Measurements from ENCODE around the gene EVA1B.

The EVA1B gene

DNA sequence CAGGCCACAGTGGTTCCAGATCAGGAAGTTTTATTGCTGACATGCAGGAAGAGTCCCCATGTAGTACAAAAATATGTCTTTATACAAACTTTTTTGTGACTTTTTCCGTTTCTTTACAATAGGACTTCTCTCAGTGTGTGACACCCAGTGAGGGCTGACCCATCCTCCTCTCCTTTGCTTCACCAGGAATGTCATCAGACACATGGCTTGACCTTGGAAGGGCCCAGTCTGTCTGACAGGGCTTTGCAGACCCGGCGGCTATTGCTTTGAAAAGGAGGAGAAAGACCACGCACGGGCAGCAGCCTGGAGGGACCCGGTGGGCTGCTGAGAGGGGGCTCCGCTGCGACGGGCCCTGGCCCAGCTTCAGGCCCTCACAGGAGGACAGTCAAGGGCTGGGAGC, 16.2 kb upstream of the EVA1B start:
- no peak overlapping the region for H3K4me3 ChIP-seq (ENCODE audit: low read depth, low read length)
- TF ChIP-seq, protein P1, sequence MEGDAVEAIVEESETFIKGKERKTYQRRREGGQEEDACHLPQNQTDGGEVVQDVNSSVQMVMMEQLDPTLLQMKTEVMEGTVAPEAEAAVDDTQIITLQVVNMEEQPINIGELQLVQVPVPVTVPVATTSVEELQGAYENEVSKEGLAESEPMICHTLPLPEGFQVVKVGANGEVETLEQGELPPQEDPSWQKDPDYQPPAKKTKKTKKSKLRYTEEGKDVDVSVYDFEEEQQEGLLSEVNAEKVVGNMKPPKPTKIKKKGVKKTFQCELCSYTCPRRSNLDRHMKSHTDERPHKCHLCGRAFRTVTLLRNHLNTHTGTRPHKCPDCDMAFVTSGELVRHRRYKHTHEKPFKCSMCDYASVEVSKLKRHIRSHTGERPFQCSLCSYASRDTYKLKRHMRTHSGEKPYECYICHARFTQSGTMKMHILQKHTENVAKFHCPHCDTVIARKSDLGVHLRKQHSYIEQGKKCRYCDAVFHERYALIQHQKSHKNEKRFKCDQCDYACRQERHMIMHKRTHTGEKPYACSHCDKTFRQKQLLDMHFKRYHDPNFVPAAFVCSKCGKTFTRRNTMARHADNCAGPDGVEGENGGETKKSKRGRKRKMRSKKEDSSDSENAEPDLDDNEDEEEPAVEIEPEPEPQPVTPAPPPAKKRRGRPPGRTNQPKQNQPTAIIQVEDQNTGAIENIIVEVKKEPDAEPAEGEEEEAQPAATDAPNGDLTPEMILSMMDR (IDR thresholded peaks at IDR 0.05; ENCODE audit: borderline replicate concordance, insufficient read depth, low read depth, low read length) = no peak

DNA sequence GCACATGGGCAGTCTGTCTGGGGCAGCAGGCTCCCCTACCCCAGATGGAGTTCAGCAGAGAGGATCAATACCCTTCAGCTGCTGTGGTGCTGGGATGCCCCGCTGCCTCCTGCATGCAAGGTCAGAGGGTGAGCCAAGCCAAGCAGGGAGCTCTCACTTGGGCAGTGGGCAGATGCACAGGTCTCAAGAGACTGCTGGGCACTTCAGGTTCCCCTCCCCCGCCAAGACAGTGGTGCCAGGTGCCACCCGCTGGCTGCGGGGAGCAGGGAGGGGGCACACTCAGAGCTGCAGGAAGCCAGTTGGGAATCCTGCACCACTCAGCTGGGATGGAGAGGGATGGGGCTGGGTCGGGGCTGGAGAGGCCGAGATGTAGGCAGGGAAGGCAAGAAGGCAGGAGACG, 15.8 kb upstream of the EVA1B start:
- H3K4me3 ChIP-seq (ENCODE audit: low read depth, low read length) = no peak overlapping the region
- TF ChIP-seq, protein P1 (IDR thresholded peaks at IDR 0.05; ENCODE audit: borderline replicate concordance, insufficient read depth, low read depth, low read length) = no peak

DNA sequence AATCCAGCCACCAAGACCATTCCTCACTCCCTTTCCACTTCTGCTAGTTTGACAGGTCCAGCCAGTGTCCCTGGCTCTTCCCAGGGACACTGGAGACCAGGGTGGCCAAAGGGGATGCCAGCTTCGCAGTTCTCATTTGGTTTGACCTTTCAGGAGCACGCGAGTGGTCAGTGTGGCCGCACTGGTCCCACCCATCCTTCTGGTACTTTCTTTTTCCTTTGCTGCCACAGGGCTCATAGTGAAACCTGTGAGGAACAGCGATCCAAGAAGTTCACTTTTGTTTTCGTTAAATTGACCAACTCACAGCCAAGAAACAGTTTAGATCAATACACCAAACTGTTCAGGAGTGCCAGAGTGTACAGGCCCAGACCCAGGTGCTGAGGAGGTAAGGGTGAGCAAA, 14.4 kb upstream of the EVA1B start:
- TF ChIP-seq, protein P1 (IDR thresholded peaks at IDR 0.05; ENCODE audit: borderline replicate concordance, insufficient read depth, low read depth, low read length) = no peak
- no peak overlapping the region for H3K4me3 ChIP-seq (ENCODE audit: low read depth, low read length)

DNA sequence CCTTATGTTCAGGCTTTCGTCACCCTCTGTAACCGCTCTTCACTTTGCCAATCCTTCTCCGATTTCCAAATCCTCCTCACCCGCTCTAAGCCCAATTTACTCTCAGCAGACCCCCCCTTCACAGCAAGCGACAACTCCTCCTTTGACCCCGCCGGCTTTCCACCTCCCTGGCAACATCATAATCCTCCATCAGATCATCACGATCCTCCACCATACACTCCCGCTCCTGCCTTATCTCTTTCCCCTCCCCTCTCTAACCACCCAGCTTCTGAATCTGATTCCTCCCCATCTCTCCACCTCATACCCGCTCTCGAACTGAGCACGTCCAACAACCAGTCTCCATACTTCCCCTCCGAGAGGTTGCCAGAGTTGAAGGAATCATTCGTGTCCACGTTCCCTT, 7.5 kb upstream of the EVA1B start:
- no peak overlapping the region for H3K4me3 ChIP-seq (ENCODE audit: low read depth, low read length)

DNA sequence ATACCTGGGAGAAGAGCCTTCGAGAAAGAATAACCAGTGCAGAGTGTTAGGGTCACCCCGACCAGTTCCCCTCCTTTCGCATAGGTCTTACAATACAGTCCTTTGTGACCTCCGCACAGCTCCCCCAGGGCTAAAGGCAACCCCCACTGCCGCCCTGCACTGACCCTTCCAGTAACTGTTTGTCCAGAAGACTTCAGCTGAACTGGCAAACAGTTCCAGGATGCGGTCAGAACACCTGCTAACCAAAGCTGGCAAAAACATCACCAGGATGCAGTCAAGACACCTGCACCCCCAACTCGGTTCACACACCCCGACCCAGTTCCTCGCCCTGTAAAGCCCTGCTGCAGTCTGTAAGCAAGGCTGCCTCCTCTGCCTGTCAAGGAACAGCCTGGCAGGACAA, 6.4 kb upstream of the EVA1B start:
- TF ChIP-seq, protein P1 (IDR thresholded peaks at IDR 0.05; ENCODE audit: borderline replicate concordance, insufficient read depth, low read depth, low read length) = no peak
- H3K4me3 ChIP-seq (ENCODE audit: low read depth, low read length) = no peak overlapping the region

More for the DNA sequence above, 7.5 kb upstream of the EVA1B start:
- TF ChIP-seq, protein P1 (IDR thresholded peaks at IDR 0.05; ENCODE audit: borderline replicate concordance, insufficient read depth, low read depth, low read length) = no peak

DNA sequence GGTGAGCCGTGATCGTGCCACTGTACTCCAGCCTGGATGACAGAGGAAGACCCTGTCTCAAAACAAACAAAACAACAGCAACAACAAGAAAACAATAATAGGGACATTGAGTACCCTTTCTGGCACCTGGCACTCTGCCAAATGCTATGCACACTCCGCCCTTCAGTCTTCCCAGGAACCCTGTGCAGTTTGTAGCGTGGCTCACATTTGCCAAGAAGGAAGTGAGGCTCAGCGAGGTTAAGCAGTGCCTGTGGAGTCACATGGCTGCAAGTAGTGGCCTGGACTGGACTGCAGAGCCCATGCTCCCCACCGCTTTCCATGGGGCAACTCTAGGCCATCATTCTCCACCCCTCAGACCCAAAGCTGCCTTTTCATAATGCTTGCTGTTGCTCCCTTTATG, 5.3 kb upstream of the EVA1B start:
- H3K4me3 ChIP-seq (ENCODE audit: low read depth, low read length) = no peak overlapping the region
- TF ChIP-seq, protein P1 (IDR thresholded peaks at IDR 0.05; ENCODE audit: borderline replicate concordance, insufficient read depth, low read depth, low read length) = no peak

DNA sequence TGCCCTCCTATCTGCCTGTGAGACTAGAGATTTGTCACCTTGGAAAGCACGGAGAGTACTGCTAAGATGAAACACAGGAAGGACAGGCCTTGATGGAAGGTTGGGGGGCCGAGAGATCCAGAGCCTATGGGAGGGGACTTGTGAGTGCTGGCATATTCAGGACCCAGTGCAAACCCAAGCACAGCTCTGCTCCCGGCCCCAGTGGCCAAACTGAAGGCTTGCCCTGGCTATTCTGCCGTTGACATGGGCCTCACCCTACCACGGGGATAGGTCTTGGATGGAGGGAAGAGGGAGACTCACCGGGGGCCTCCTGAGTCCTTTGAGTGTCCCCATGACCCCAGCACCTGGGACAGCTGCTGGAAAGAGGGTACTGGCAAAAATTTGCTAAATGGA, 4.6 kb upstream of the EVA1B start:
- TF ChIP-seq, protein P1 (IDR thresholded peaks at IDR 0.05; ENCODE audit: borderline replicate concordance, insufficient read depth, low read depth, low read length) = no peak
- no peak overlapping the region for H3K4me3 ChIP-seq (ENCODE audit: low read depth, low read length)
